Smooth muscle cell (in vitro differentiated cells): ENCODE results near the gene PNP. TPM values are rescaled to one million over a fixed set of nuclear protein-coding genes. Genes with fewer than 3 reads are reported as not detected.

ENCODE experiments used
- DNase-seq: peaks from one replicate; lab custom pipeline; 2025; ENCODE audit not compliant: unreplicated experiment; lab: John Stamatoyannopoulos, UW
- H2AFZ ChIP-seq: fragments of 200-600 bp; sonication (generic); 2 replicates; pipeline ENCODE4 v1.6.0; 2016; ENCODE audit warnings: antibody characterized with exemption, low read depth, mild to moderate bottlenecking
- H3F3A ChIP-seq: fragments of 200-600 bp; sonication (generic); 2 replicates; pipeline ENCODE4 v1.6.0; 2017; ENCODE audit warnings: antibody characterized with exemption, low read depth
- H3K27ac ChIP-seq: fragments of 200-600 bp; sonication (generic); 2 replicates; pipeline ENCODE4 v1.5.1; 2016; ENCODE audit warnings: low read depth, mild to moderate bottlenecking
- H3K27me3 ChIP-seq: fragments of 200-600 bp; sonication (generic); 2 replicates; pipeline ENCODE4 v1.6.1; 2016; ENCODE audit warnings: low read depth, mild to moderate bottlenecking
- H3K36me3 ChIP-seq: fragments of 200-600 bp; sonication (generic); 2 replicates; pipeline ENCODE4 v1.5.1; 2016; ENCODE audit warnings: low read depth
- H3K4me1 ChIP-seq: fragments of 200-600 bp; sonication (generic); 2 replicates; pipeline ENCODE4 v1.5.1; 2016; ENCODE audit warnings: low read depth
- H3K4me2 ChIP-seq: fragments of 200-600 bp; sonication (generic); 2 replicates; pipeline ENCODE4 v1.6.0; 2016; ENCODE audit warnings: mild to moderate bottlenecking
- H3K4me3 ChIP-seq: fragments of 200-600 bp; sonication (generic); 2 replicates; pipeline ENCODE4 v1.5.1; 2016; ENCODE audit warnings: mild to moderate bottlenecking
- H3K79me2 ChIP-seq: fragments of 200-600 bp; sonication (generic); 2 replicates; pipeline ENCODE4 v1.6.0; 2016; ENCODE audit warnings: low read depth, mild to moderate bottlenecking
- H3K9ac ChIP-seq: fragments of 200-600 bp; sonication (generic); 2 replicates; pipeline ENCODE4 v1.6.0; 2016; ENCODE audit warnings: low read depth
- H3K9me3 ChIP-seq: fragments of 200-600 bp; sonication (generic); replicated peaks from 2 replicates; pipeline ENCODE4 v1.5.1; 2016; ENCODE audit warnings: low read depth
- H4K20me1 ChIP-seq: fragments of 200-600 bp; sonication (generic); 2 replicates; pipeline ENCODE4 v1.6.0; 2016; ENCODE audit warnings: low read depth
- CTCF ChIP-seq: fragments of 200-600 bp; sonication (generic); IDR thresholded peaks from 2 replicates; pipeline ENCODE4 v1.5.1; 2017; ENCODE audit warnings: borderline replicate concordance, mild to moderate bottlenecking, antibody characterized with exemption; ENCODE audit not compliant: insufficient read depth, poor library complexity, severe bottlenecking
- WGBS: methylation state at CpG from one replicate; pipeline ENCODE4 v1.1.7; 2016; ENCODE audit warnings: low lambda C conversion rate; 5-methylcytosine and 5-hydroxymethylcytosine counted together
- polyA plus RNA-seq: library from polyadenylated mRNA; unstranded; fragments of >200 nt; fragmentation: Nextera tagmentation; extraction: Ambion mirVana; gene quantifications from 2 replicates; pipeline ENCODE4 v1.2.1, GENCODE V29; 2016
- total RNA-seq: library from RNA; depleted of rRNA; stranded (reverse); fragments of >200 nt; gene quantifications from 2 replicates; pipeline ENCODE4 v1.2.3, GENCODE V29; 2014

PNP gene
- total and polyA plus RNA-seq, 2 experiments from 2014 or later: 24.2 to 49.7 TPM

DNA sequence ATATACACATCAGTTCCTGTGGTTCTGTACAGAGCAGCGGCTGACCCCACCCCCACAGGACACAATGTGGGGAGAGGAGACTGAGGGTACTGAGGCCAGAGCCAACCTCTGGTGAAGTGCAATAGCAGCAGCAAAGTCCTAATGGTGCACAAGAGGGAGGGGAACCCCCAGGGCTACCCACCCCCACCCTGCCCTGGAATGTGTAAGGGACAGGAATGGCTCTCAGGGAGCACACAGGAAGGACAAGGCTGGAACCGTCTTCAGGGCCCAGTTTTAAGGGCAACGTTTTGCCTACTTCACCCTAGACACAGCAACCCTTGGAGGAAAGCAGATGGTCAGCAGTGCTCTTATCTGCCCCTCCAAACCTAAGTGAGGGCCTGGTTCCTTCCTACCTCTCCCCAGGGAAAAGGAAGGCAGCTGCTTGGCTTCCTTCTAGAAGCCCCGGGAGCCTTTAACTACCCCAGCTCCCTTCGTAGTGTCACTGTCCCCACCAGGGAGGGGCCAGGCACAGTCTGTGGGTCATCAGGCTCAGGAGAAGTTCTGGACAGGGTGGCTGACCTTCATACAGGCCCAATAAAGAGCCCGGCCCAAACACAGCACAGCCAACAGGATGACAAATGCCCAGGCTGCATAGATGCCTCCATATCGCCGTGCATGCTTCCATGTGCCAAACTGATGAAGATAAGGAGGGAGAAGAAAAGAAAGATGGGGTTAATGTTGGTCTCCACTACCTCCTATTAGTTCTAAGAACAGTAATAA lies 11.0 kb upstream of the PNP start:
- no peak for TF ChIP-seq CTCF
- peak overlapping the region; percentile 35 for H3K27ac ChIP-seq
- no peaks in the 10 kb centered on the region for H3K27me3 ChIP-seq
- 90% methylated on average over 8 of the region's 8 CpGs for WGBS
- no peaks in the 10 kb centered on the region for H3K36me3 ChIP-seq
- peaks cover 7% of the 10 kb centered on the region for H4K20me1 ChIP-seq
- no peak for DNase-seq
- no peaks in the 10 kb centered on the region for H3K9me3 ChIP-seq
- H3K4me1 ChIP-seq: peaks cover 33% of the 10 kb centered on the region
- H3F3A ChIP-seq: peaks cover 19% of the 10 kb centered on the region
- peaks cover 42% of the 10 kb centered on the region for H3K79me2 ChIP-seq
- H3K4me3 ChIP-seq: no peak overlapping the region
- no peak overlapping the region for H3K4me2 ChIP-seq
- no peak overlapping the region for H2AFZ ChIP-seq
- no peak overlapping the region for H3K9ac ChIP-seq

DNA sequence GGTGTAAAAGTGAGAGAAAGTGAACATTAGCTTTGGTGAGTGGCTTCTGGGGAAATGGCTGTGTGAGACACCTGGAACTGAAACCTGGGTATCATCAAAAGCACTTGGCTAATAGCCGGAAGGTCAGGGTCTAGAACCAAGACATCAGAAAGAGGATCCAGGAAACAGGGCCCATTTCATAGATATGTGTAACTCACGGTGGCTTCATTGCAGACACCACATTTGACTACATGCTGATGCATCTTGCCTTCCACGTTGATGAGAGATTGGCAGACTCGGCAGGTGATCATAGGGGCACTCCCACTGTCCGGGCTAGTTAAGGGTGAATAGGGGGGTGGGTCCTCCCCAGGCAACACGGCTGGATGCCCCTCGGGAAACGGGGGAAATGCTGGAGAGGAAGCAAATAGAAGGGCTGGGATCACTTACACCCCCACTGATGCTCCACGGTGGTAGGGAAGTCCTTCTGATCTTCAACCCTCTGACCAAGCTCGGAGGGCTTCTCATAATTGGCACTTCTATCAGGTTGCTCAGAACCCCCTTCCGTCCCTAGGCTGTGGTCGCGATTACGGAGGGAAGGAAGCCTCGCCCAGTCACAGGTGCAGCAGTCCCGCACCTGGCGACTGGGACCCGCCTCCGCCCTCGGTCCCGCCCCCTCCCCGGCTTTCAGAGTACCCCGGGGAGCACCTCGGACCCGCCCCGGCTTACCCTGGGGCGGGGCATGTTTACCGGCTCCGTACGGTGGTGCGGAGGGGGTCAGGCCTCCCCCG lies 8.6 kb upstream of the PNP start:
- Histone ChIP-seq H3K27me3 (no peaks in the 10 kb centered on the region), H3K9ac (peak overlapping the region; percentile 94), H3K4me3 (peak overlapping the region; percentile 72), H4K20me1 (peaks cover 7% of the 10 kb centered on the region), H3K36me3 (no peaks in the 10 kb centered on the region), H2AFZ (no peak overlapping the region), H3F3A (peaks cover 19% of the 10 kb centered on the region), H3K4me1 (peaks cover 25% of the 10 kb centered on the region), H3K79me2 (peaks cover 32% of the 10 kb centered on the region), H3K27ac (peak overlapping the region; percentile 78), H3K9me3 (no peaks in the 10 kb centered on the region), H3K4me2 (peak overlapping the region; percentile 94)
- no peak for TF ChIP-seq CTCF
- no peak for DNase-seq
- 12% methylated on average over 26 of the region's 32 CpGs for WGBS

DNA sequence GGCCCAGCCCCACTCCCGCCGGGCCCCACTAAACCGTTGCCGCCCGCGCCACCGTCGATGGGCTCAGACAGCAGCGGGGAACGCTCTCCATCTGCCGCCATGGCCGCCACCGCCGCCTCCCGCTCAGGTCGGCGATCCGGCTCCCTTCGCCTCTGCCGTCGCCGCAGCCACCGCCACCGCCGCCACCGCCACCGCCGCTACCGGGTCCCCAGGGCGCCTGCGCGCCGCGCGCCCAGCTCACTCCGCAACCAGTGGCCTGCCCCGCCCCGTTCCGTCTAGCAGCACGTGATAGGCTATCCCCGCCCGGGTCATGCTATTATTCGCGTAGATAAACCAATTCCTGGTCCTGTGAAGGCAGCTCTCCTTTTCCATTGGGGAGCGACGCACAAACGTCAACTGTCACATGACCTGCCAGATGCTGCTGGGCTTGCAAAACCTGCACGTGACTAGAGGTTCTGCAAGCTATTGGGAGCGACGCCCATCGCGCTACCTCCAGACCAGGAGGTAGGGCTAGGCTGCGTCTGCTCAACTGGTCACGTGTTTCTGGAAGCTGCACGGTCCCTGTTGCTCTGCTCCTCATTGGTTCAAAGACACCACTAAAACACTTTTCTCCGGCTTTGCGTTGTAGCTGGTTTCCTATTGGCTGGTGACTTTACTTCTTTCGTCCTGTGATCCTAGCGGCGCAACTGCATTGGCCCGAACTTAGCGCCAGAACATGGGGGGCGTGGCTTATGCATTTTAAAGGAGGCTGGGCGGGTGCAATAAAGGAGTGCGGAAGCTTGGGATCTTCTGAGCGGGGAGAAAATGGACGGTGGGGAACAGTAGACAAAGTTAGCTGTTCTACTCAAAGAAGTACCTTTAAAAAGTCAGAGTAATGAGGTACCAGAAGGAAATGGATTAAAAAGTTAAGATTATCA lies 7.7 kb upstream of the PNP start, which contains the start of gene PIP4P1:
Gene PIP4P1 (minus strand): TSS at position 210 of the 917 bp plus-strand sequence. CDS start 109 bp downstream, at position 101.
- H3K79me2 ChIP-seq: peaks cover 28% of the 10 kb centered on the region
- TF ChIP-seq CTCF: no peak
- no peaks in the 10 kb centered on the region for H3K36me3 ChIP-seq
- peaks cover 18% of the 10 kb centered on the region for H3K4me1 ChIP-seq
- peak within 1 kb of the TSS; percentile 94 for H3K9ac ChIP-seq
- peak within 1 kb of the TSS; percentile 72 for H3K4me3 ChIP-seq
- H2AFZ ChIP-seq: peak within 1 kb of the TSS; percentile 52
- H3F3A ChIP-seq: peaks cover 17% of the 10 kb centered on the region
- peak within 1 kb of the TSS; percentile 94 for H3K4me2 ChIP-seq
- peak within 1 kb of the TSS; percentile 78 for H3K27ac ChIP-seq
- H3K9me3 ChIP-seq: no peaks in the 10 kb centered on the region
- DNase-seq: peak; percentile 90
- no peaks in the 10 kb centered on the region for H3K27me3 ChIP-seq
- 2% methylated on average over 38 of the region's 67 CpGs for WGBS
- H4K20me1 ChIP-seq: peaks cover 7% of the 10 kb centered on the region
